HG03558 (cell line): ENCODE data around the gene TLN1.

Experiments used
- ATAC-seq: cut with Tn5 transposase; IDR thresholded peaks from one replicate; pipeline ENCODE4 v1.9.1; 2021; ENCODE audit warnings: moderate number of reproducible peaks; ENCODE audit not compliant: unreplicated experiment; ENCODE audit errors: extremely low read depth

The TLN1 gene

DNA sequence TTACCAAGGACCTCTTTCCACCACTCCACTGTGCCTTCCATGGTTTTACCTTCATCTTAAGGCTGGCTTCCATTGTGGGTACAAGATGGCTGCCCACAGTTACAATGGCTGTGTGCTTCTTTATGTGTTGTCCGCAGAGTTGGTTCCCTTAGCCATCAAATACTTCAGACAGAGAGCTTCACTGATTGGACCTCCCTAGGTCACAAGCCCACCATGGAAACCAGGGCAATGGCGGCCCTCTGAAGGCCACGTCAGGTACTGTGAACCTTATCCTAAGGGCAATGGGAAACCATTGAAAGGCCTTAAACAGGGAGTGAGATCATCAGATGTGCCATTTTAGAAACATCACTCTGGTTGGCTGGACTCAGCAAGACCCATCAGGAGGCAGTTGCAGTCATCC is 64.1 kb downstream of the TLN1 start:
- no peak for ATAC-seq

DNA sequence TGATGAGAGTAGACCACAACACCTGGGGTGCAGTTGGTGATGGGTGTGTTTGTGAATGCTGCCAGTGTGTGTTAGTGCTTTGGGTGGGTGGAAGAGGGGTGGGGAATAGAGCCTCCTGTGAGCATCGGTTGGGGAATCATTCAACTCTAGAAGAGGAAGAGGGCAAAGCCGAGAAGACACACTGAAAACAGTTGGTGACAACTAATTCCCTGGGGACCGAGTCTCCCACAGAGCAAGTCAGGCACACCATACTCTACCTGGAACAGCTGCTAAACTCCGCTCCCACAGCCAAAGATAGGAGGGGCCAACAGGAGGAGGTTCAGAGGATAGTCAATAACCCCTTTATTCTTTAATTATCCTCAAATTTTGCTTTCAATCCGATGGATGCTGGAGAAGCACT is 65.4 kb downstream of the TLN1 start:
- no peak for ATAC-seq

GRCh38 chr9:35666045-35666444 is 66.0 kb downstream of the TLN1 start:
- no peak for ATAC-seq

DNA sequence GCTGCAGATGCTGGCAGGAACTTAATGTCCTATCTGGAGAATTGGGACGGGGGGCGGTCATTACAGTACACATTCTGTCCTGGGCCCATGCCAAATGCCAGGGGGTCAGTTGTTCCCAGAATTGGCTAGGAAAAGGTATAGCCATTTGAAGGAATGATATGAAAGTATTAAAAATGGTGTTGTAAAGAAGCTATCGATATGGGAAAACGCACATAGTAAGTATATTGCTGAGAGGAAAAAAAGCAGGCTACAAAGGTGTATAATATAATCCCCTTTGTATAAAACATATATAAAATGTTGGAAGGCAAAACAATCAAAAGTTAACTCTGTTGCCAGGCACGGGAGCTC is 66.5 kb downstream of the TLN1 start:
- ATAC-seq, result no peak

- ATAC-seq, result peak; percentile 41
Measured at GRCh38 chr9:35664531-35665470, 67.2 kb downstream of the TLN1 start, which contains the start of gene ARHGEF39. Gene ARHGEF39, minus strand, starts transcription at chr9:35665195. Its CDS starts 26 bp downstream, at chr9:35665169.

- ATAC-seq, result no peak
Measured at GRCh38 chr9:35662437-35662836, 69.6 kb downstream of the TLN1 start.

DNA sequence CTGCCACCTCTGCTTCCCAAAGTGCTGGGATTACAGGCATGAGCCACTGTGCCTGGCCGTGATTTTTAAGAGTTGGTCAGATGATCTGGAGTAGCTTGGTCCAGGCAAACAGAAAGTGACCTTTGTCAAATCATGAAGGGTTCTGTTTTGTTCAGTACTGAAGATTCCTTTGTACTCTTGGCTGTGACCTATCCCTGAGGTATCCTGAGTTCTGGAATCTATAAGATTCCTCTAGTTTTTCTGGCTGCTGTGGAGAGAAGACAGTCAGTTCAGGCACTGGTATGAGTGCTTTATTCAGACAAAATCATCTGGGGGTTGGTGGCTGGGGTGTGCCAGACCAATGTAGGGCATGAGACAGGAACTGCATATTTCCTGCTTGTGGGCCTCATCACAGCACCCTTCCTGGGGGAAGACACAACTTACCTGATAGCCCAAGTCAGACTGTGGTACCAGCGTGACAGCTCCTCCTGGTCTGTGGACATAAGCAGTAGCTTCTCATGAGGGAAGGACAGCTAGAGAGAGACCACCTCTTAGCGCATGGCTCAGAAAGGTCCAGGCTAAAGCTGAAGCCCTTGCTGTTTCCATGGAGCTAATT is 70.1 kb downstream of the TLN1 start:
- ATAC-seq, result no peak

DNA sequence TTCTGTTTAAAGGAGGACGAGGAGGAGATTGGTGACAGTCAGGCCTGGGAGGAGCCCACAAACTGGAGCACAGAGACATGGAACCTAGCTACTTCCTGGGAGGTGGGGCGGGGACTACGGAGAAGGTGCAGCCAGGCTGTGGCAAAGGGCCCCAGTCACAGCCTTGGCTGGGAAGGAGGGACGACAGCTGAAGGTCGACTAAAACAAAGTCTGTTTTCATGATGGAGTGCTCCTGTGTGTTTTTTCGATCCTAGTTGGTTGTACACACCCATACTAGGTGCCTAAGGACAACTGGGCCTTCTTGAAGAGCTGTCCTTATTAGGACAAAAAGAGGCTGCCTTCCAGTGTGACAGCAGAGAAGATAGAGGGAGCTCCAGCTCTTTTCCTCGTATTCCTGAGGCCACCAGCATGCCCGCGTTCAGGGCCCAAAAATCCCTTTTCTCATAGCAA is 71.0 kb downstream of the TLN1 start:
- no peak for ATAC-seq

GRCh38 chr9:35659340-35659739 is 72.7 kb downstream of the TLN1 start:
- ATAC-seq, result no peak

DNA sequence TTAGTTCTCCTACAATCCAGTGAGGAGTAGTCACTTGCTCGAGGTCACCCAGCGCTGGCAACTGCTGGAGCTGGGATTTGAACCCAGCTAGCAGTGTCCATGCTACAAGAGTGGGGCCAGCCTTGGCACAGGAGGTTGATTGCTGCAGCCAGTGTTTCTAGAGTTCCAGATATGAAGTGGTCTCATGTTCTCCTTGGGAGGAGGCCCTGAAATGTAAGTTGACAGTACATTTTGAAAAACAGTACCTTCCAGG is 73.1 kb downstream of the TLN1 start:
- no peak for ATAC-seq

- peak; percentile 29 for ATAC-seq
Measured at GRCh38 chr9:35658137-35658967, 73.6 kb downstream of the TLN1 start, which contains the start of gene CCDC107. Gene CCDC107, plus strand, starts transcription at chr9:35658292. Its CDS starts 88 bp downstream, at chr9:35658380.

DNA sequence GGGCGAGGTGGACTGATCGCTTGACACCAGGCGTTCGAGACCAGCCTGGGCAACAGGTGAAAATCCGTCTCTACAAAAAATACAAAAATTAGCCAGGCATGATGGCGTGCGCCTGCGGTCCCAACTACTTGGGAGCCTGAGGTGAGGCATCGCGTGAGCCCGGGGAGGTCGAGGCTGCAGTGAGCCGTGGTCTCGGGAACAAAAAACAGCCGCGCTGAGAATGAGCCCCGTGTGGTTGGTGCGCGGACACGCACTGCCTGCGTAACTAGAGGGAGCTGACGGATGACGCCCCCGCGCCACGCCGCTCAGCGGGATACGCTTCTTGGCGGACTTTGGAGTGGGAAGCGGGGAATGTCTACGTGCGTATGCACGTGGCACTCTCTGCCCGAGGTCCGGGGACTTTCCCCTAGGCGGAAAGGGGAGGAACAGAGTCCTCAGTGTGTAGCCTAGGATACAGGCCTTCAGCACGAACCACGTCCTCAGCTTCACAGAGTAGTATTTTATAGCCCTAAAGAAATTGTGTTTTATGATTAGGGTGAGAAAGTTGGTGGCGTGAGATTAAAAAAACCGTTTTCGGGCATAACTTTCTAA is 74.4 kb downstream of the TLN1 start, which contains the start of gene RMRP:
Gene RMRP (minus strand): TSS at position 474 of the 591 bp plus-strand sequence.
- peak; percentile 75 for ATAC-seq

- ATAC-seq, result no peak
Measured at GRCh38 chr9:35656831-35657545, 75.0 kb downstream of the TLN1 start.

- ATAC-seq, result no peak
Measured at GRCh38 chr9:35656348-35656747, 75.6 kb downstream of the TLN1 start.

DNA sequence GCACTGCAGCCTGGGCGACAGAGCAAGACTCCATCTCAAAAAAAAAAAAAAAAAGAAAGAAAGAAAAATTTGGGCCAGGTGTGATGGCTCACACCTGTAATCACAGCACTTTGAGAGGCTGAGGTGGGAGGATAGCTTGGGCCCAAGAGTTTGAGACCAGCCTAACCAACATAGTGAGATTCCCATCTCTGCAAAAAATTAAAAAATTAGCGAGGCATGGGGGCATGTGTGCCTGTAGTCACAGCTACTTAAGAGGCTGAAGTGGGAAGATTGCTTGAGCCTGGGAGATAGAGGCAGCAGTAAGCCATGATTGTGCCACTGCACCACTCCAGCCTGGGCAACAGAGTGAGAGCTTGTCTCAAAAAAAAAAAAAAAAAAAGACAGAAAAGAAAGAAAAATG is 78.4 kb downstream of the TLN1 start:
- no peak for ATAC-seq

DNA sequence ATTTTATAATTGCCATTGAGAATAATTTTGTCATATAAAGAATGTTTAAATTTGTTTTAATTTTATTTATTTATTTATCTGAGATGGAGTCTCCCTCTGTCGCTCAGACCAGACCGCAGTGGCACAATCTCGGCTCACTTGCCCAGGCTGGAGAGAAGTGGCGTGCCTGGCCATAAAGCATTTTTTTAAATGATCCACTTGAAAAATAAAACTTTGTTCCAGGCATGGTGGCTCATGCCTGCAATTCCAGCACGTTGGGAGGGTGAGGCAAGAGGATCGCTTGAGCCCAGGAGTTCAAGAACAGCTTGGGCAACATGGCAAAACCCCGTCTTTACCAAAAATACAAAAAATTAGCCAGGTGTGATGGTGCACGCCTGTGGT is 79.2 kb downstream of the TLN1 start:
- ATAC-seq, result no peak

DNA sequence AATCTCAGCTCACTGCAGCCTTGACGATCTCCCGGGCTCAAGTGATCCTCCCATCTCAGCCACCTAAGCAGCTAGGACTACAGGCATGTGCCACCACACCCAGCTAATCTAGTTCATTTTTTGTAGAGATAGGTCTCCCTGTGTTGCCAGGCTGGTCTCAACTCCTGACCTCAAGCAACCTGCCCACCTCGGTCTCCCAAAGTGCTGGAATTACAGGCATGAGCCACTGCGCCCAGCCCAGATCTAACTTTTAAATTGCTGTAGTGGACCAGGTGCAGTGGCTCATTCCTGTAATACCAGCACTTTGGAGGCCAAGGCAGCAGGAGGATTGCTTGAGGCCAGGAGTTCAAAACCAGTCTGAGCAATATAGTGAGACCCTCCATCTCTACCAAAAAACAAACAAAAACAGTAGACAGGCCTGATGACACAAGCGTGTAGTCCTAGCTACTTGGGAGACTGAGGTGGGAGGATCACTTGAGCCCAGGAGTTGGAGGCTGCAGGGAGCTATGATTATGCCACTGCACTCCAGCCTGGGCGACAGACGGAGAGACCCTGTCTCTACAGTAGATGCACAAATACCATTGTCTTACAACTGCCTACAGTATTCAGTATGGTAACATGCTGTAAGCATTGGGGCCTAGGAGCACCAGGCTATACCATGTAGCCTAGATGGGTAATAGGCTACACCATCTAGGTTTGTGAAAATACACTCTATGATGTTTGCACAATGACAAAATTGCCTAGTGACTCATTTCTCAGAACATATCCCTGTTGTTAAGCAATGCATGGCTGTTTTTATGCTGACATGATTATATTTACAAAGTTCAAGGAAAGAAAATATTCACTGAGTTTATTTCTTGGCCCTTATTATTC is 79.8 kb downstream of the TLN1 start:
- ATAC-seq, result no peak

GRCh38 chr9:35650341-35651158 is 81.4 kb downstream of the TLN1 start, which contains the start of gene SIT1:
Gene SIT1, minus strand, starts transcription at chr9:35650931. Its CDS starts 78 bp downstream, at chr9:35650853.
- no peak for ATAC-seq
